GM19099 (cell line): ENCODE data around the gene SLC22A2.

Experiments used
- POLR2A ChIP-seq: IDR thresholded peaks from 3 replicates; pipeline ENCODE4 v1.6.1; 2011; ENCODE audit warnings: low read depth; ENCODE audit not compliant: insufficient read length; ENCODE audit errors: extremely low read depth

Gene SLC22A2

GRCh38 chr6:160239929-160240690 is 18.5 kb downstream of the SLC22A2 start:
- TF ChIP-seq POLR2A, result no peak

GRCh38 chr6:160238761-160239751 is 19.6 kb downstream of the SLC22A2 start:
- no peak for TF ChIP-seq POLR2A

GRCh38 chr6:160238278-160238711 is 20.3 kb downstream of the SLC22A2 start:
- no peak for TF ChIP-seq POLR2A

- TF ChIP-seq POLR2A, result no peak
These were observed 30.9 kb downstream of the SLC22A2 start for GRCh38 chr6:160227769-160228161.

- TF ChIP-seq POLR2A, result no peak
These were observed 31.4 kb downstream of the SLC22A2 start for GRCh38 chr6:160227038-160227768.

GRCh38 chr6:160226118-160226591 is 32.5 kb downstream of the SLC22A2 start:
- TF ChIP-seq POLR2A, result no peak

- no peak for TF ChIP-seq POLR2A
These were observed 33.9 kb downstream of the SLC22A2 start for GRCh38 chr6:160224639-160225237.

GRCh38 chr6:160222491-160222890 is 36.1 kb downstream of the SLC22A2 start:
- TF ChIP-seq POLR2A, result no peak

- TF ChIP-seq POLR2A, result no peak
These were observed 36.7 kb downstream of the SLC22A2 start for GRCh38 chr6:160221918-160222317.

- no peak for TF ChIP-seq POLR2A
These were observed 37.2 kb downstream of the SLC22A2 start for GRCh38 chr6:160221423-160221822.

GRCh38 chr6:160218810-160219209 is 39.8 kb downstream of the SLC22A2 start:
- TF ChIP-seq POLR2A, result no peak

GRCh38 chr6:160217863-160218262 is 40.8 kb downstream of the SLC22A2 start:
- no peak for TF ChIP-seq POLR2A

GRCh38 chr6:160217073-160217472 is 41.5 kb downstream of the SLC22A2 start:
- no peak for TF ChIP-seq POLR2A

- TF ChIP-seq POLR2A, result no peak
These were observed 43.4 kb downstream of the SLC22A2 start for GRCh38 chr6:160215232-160215631.
